ENCODE data around the gene CRK. TPM values are rescaled to one million over a fixed set of nuclear protein-coding genes. Genes with fewer than 3 reads are reported as not detected.
"Not testable (repeated sequence)": the region's sequence is repeated elsewhere in the genome, so short reads cannot be mapped to it uniquely, and the experiment has no call there.

Gene CRK
- total RNA-seq, 2 experiments from 2014 or later, result 20.6 to 21.3 TPM

DNA sequence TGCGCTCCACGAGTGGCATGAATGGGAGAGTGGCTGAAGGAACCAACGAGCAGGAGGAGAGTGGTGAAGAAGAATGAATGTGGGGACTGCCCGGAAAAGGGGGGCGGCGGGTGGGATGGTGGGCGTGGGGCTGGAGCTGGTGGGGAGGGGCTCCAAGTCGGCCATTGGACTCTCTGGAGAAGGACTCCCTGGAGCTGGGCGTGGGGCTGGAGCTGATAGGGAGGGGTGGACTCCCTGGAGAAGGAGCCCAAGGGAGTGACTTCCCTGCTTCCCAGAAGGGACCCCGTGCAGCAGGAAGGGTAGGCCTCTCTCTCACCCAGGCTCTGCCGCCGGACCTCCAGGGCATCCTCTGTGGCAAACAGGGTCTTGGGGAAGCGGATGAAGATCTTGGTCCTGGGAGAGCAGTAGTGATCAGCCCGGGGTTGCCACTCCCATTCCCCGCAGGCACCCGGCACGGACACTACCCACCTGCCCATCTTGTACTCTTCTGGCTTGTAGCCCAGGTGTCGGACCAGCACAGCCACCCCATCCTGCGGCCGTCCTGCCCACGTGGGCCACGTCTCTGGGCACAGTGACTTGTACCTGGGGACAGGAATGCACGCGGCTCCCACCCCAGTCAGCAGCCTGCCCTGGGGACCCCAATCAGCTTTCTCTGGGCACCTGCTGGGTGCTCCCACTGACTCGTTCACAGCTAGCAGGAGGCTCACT lies 14.9 kb upstream of the CRK start:
- ChIA-PET CTCF (no interaction called here), POLR2A (no interaction called here)

DNA sequence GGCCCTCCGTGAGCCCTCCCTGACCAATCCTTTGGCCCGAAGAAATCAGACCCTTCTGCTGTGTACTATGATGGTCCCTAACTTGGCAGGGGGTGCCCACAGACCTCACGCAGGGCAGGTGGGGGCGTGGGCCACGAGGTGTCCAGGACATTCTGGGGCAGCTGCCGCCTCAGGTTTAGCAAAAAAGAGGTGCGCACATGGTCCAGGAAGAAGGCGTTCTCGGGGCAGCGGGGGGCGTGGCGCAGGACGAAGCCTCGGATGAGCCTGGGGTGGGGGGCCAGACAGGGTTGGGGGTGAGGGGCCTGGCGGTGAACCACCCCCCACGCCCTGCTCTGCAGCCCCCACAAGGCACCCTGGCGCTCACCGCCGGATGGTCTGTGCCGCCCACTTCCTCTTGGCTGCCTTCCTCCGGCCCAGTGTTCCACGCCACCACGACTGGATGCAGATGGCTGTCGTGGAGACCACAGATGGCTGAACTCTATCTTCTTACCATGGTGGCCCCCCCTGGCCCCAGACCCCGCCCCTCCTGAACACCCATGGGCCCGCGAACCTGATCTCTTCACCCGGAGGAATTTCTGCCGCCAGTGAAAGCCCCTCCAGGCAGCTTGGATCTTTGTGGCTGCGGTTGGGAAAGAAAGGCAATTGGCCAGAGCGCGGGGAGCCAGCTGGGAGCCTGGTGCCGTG lies 14.2 kb upstream of the CRK start:
- ChIA-PET CTCF (no interaction called here), POLR2A (interaction anchor here (0.6 kb wide), 1 partner anchor 307 kb away, joined by 3 read pairs; no protein-coding TSS in a partner anchor)

DNA sequence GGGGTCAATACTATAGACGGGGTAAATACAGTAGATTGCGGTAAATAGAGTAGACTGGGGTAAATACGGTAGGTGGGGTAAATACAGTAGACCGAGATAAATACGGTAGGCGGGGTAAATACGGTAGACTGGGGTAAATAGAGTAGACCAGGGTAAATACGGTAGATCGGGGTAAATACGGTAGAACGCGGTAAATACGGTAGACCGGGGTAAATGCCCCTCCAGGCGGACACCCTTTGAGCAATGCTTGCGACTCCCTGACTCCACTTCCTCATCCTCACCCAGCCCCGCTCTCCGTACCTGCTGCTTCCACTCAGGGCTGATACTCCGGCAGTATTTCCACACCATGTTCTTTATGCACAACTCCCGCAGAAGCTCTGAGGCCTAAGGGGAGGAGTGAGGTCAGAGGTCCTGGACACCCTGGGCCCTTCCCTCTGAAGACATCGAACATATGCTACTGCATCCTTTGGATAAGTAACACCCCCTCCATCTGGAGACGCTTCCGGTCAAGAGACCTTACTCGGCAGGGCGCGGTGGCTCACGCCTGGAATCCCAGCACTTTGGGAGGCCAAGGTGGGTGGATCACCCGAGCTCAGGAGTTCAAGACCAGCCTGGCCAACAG lies 13.3 kb upstream of the CRK start:
- ChIA-PET CTCF (interaction anchor here (0.6 kb wide), 1 partner anchor 80 kb away, joined by 3 read pairs; no protein-coding TSS in a partner anchor), POLR2A (interaction anchor here (0.6 kb wide), 1 partner anchor 307 kb away, joined by 3 read pairs; no protein-coding TSS in a partner anchor)

DNA sequence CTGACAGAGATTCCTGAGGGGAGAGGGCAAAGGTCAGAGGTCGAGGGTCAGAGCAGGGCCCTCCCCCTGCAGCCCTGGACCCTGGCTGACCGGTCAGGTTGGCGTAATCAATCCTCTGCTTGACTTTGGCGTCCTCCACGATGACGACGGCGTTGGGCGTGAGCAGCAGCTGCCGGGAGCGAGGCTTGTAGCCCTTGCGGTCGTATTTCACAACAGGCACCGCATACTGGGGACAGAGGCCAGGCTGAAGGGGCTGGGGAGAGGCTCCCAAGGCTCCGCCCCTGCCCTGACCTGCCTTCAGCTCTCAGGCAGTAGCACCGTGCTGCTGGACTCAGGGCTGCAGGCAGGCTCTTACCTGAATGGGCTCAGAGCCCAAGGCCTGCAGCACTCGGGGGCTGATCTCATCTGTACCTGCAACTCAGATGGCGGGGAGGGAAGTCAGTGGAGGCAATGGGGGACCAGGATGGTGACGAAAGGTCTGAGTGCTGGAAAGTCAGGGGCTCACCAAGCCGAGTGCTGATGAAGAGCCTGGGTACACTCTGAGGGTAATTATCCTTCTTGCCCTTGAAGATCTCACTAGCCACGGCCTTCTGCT lies 12.0 kb upstream of the CRK start:
- CTCF ChIA-PET, result no interaction called here
- POLR2A ChIA-PET, result no interaction called here

DNA sequence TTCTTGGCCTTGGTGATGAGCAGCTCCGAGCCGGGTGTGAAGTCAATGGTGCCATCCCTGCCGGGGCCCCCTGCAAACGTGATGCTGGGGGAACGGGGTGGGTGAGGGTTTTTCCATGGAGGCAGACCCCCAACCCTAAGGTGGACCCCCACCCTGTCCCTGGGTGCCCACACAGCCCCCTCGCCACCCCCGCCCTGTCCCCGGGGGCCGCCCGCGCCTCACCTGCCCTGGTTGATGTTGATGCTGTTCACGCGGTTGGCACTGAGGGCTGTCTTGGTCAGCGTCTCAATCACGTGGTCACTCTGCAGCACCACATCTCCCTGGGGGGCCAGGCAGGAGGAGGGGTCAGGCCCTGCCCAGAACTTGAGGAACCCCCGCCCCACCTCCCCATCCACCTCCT lies 11.2 kb upstream of the CRK start:
- ChIA-PET POLR2A (no interaction called here), CTCF (no interaction called here)

DNA sequence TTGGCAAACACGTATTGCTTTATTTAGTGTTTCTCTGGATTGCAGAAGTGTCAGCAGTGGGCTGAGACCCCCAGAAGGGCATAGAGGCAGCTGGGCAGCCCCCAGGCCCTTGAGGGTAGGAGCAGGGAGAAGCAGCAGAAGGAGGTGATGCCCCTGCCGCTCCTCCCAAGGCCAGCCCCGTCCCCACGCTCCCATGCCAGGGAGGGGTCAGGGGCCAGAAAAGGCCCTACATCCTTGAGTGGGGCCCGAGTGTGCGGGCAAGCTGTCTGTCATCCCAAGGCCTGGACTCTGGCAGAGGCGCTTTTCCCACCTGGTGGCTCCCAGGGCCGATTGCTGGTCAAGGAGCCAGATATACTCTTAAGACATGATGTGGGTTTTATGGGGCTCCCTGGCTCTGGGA lies 8.2 kb upstream of the CRK start:
- POLR2A ChIA-PET, result interaction anchor here (1.2 kb wide), 1 partner anchor 35 kb away, joined by 5 read pairs; no protein-coding TSS in a partner anchor
- CTCF ChIA-PET, result no interaction called here

DNA sequence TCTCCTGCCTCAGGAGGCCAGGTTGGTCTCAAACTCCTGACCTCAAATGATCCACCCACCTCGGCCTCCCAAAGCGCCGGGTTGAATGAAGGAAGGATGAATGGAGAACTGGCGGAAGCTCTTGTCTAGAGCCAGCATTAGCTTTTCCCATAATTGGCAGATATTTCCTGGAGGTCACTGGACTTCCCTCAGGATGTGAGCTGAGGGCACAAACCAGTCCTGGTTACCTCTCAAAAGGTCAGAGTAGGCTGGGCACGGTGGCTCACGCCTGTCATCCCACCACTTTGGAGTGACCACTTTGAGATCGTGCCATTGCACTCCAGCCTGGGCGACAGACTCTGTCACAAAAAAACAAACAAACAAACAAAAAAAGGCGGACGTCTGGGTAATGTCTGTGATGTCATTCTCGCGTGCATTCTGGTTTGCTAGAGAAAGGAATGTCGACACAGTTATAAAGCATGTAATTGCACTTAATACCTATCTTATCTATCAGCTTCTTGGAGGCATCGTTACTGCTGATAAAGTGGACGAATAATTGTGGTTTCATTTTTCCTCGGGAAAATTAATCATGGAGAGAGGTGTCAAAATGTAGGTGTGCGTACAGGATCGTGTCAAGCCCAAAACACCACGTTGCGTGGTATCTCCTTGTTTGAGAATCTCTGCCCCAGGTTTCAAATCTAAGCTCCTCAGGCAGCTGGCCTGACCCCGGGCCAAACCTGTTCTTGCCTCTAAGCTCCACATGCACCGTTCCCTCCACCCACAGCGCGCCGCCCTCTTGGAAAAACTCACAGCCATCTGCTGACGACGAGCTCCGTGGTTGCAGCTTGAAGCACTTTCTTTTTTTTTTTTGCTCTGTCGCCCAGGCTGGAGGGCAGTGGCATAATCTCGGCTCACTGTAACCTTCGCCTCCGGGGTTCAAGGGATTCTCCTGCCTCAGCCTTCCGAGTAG lies 6.4 kb upstream of the CRK start:
- POLR2A ChIA-PET, result interaction anchor here (0.5 to 1.1 kb wide), 5 partner anchors 25 to 350 kb away, joined by 3 to 8 read pairs (median 4); no protein-coding TSS in a partner anchor
- CTCF ChIA-PET, result interaction anchor here (0.6 to 1.2 kb wide), 3 partner anchors 10 to 310 kb away, joined by 3 read pairs; no protein-coding TSS in a partner anchor

DNA sequence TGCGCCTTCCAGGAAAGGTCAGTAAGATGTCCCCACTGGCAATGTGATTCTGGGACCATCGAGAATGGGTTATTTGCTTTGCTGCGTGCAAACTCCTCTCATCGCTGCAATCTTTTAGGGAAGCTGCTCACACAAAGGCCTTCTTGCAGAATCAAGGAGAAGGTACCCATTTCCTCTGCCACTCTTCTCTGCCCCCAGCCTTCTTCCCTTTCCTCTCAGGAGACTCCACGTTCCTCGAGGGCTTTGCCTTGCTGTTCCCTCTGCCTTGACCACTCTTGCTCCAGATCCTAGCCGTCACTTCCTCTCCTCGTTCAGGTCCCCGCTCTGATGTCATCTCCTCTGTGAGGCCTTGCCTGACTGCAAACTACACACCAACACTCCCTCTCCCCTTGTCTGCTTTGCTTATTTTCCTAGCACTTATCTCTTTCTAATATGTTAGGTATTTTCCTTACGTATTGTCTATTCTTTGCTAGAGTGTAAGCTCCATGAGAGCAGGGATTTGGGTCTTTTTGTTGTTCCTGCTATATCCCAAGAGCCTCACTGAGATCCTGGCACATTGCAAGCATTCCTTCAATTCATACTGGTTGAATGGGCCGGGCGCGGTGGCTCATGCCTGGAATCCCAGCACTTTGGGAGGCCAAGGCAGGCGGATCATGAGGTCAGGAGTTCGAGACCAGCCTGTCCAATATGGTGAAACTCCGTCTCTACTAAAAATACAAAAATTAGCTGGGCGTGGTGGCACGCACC lies 5.3 kb upstream of the CRK start:
- ChIA-PET CTCF (no interaction called here), POLR2A (interaction anchor here (0.5 kb wide), 1 partner anchor 351 kb away, joined by 5 read pairs; no protein-coding TSS in a partner anchor)

DNA sequence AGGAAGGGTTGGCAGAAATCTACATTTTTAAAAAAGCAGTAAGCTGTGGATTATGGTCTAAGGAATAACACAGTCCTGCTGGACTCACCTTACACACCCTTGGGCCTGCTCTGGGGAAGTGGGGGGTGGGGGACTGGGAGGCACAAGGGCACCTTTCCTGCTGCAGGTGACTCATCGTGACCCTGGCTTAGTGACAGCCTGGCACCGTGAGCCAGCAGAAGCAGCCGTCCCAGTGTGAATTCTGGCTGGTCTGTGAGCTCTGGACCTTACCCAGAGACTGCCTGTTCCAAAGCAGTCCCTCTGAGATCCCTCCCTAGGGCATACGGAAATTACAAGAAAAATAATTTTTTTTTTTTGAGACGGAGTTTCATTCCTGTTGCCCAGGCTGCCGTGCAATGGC lies 4.2 kb upstream of the CRK start:
- CTCF ChIA-PET, result no interaction called here
- POLR2A ChIA-PET, result no interaction called here

DNA sequence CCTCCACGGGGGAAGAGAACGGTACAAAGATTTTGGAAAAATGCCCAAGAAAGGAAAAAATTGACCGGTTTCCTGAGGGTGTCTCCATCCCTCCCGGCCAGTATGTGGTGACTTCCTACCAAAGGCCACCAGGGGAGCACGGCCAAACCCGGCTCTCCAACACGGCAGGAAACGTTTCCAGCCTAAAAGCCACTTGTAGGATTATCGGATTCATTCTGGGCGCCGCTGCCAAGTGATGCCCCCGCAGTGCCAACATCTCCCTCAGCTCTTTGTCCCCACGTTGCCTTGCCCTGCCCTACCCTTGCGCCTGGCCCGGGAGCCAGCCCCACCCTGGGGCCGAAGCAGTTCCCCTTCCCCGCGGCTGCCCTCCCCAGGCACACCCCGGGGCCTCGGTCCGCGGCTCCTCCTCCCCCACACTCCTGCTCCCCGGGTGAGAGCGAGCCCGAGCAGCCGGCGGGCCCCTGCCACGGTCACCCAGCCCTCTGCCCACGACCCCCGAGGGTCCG lies 688 bp downstream of the CRK start:
- CTCF ChIA-PET, result interaction anchor here (1.1 kb wide), 1 partner anchor 93 kb away, joined by 3 read pairs; no protein-coding TSS in a partner anchor
- POLR2A ChIA-PET, result interaction anchor here (0.5 to 0.9 kb wide), 2 partner anchors 28 to 90 kb away, joined by 4 to 8 read pairs; no protein-coding TSS in a partner anchor

DNA sequence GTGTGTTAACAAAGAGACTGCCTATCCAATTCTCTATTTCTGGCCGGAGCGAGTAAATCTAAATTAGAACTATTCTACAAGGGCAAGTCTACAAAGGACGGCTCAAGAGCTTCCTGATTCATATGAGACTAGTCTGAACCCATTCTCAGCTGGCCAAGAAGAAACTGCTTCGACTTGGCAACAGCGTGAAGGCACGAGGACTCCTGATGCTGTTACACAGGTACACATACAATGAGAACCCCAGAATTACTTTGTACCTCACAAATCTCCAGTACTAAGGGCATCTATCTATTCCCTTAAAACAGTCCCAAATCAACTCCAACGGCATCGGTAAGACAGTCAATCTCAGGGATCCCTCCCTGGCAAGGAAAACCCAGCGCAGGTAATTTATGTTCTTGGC lies 1.5 kb downstream of the CRK start:
- POLR2A ChIA-PET, result interaction anchor here (0.6 kb wide), 1 partner anchor 113 kb away, joined by 5 read pairs; no protein-coding TSS in a partner anchor

DNA sequence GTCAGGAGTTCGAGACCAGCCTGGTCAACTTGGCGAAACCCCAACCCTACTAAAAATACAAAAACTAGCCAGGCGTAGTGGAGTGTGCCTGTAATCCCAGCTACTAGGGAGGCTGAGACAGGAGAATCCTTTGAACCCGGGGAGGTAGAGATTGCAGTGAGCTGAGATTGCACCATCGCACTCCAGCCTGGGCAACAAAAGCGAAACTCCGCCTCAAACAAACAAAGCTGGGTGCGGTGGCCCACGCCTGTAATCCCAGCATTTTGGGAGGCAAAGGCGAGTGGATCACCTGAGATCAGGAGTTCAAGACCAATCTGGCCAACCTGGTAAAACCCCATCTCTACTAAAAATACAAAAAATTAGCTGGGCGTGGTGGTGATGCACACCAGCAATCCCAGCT lies 2.3 kb downstream of the CRK start:
- POLR2A ChIA-PET, result not testable (repeated sequence)
- CTCF ChIA-PET, result interaction anchor here (0.9 to 1.5 kb wide), 2 partner anchors 87 to 89 kb away, joined by 3 read pairs; no protein-coding TSS in a partner anchor

More for the DNA sequence above, 1.5 kb downstream of the CRK start:
- CTCF ChIA-PET, result interaction anchor here (0.9 to 1.5 kb wide), 2 partner anchors 61 to 88 kb away, joined by 3 read pairs; no protein-coding TSS in a partner anchor

DNA sequence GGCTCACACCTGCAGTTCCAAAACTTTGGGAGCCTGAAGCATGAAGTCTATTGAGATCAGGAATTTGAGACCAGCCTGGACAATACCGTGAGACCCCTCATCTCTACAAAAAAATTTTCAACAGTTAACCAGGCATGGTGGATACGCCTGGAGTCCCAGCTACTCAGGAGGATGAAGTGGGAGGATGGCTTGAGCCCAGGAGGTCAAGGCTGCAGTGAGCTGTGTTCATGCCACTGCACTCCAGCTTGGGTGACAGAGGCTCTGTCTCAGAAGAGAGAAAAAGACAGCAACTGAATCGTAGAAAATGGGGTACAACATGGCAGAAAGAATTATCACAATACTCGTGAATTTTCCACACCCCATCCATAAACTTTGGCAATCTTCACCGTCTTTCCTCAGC lies 3.2 kb downstream of the CRK start:
- ChIA-PET CTCF (interaction anchor here (0.7 to 1.5 kb wide), 2 partner anchors 10 to 86 kb away, joined by 3 read pairs; no protein-coding TSS in a partner anchor), POLR2A (no interaction called here)

DNA sequence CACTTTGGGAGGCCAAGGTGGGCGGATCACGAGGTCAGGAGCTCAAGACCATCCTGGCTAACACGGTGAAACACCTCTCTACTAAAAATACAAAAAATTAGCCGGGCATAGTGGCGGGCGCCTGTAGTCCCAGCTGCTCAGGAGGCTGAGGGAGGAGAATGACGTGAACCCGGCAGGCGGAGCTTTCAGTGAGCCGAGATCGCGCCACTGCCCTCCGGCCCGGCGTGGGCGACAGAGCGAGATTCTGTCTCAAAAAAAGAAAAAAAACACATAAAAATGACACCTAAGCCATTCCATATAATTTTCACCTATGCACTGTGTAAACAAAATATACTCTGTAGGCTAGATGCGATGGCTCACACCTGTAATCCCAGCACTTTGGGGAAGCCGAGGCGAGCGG lies 5.8 kb downstream of the CRK start:
- CTCF ChIA-PET, result interaction anchor here (0.6 kb wide), 2 partner anchors 86 to 262 kb away, joined by 4 to 5 read pairs; no protein-coding TSS in a partner anchor

DNA sequence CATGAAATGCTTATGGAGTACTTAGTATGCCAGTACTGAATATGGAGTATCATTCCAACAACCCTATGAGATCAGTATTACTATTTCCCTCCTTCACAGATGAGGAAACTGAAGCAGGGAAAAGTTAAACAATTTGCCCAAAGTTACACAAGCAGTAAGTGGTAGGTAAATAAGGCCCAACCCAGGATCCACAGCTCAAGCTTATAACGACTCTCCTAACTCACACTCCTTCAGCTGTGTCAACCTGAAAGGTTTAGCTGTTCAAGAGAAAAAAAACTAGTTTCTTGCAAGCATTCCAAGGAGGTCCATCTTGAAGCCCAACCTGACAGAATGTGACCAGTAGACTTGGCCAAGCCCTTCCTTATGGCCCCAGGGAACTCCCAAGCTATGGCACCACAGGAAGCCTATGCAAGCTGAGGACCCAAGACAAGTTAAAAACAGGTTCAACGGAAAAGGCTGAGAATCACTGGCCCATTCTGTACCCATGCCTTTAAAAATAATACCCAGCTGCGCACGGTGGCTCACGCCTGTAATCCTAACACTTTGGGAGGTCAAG lies 6.5 kb downstream of the CRK start:
- CTCF ChIA-PET, result interaction anchor here (0.5 to 1.0 kb wide), 3 partner anchors 12 to 261 kb away, joined by 3 to 4 read pairs (median 3); no protein-coding TSS in a partner anchor
- POLR2A ChIA-PET, result no interaction called here

More for the DNA sequence above, 5.8 kb downstream of the CRK start:
- POLR2A ChIA-PET, result not testable (repeated sequence)

DNA sequence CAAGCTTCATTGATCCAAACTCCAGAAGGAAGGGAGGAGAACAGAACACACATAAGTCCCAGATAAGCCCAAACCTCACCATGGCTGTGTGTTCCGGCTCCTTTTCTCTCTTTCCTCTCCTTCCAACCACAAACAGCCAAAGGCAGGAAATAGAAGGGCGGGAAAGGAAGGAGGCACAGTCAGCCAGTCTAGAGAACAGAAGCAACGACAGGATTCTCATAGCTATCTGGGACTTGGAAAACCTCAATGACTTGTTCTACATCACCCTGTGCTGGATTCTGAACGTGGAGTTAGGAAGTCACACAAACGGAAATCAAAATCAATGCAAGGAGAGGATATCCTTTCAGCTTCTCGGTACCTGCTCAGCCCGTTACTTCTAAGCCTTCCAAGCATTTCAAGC lies 9.0 kb downstream of the CRK start:
- POLR2A ChIA-PET, result interaction anchor here (0.6 kb wide), 1 partner anchor 192 kb away, joined by 3 read pairs; no protein-coding TSS in a partner anchor
- CTCF ChIA-PET, result no interaction called here

DNA sequence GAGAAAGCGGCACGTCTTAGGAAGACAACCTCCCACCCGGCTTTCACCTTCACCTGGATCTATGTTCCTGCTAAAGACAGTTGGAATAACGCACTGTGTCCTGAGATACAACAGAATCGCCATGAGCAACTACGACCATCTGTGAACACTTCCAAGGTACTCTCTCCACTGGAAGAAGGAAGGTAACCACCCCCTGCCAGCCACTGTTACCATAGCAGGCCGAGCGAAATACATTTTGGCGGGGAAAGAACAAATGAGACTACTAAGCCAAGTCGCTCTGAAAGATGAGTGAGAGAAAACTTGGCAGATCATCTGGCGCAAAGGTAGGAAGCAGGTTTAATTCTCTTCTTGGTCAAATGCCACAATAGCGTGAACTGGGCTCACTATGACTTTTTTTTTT lies 9.8 kb downstream of the CRK start:
- POLR2A ChIA-PET, result interaction anchor here (0.6 kb wide), 1 partner anchor 193 kb away, joined by 3 read pairs; no protein-coding TSS in a partner anchor

More for the DNA sequence above, 9.8 kb downstream of the CRK start:
- CTCF ChIA-PET, result interaction anchor here (0.6 to 1.2 kb wide), 2 partner anchors 12 to 260 kb away, joined by 3 read pairs; no protein-coding TSS in a partner anchor
